GM12878 (cell line): ENCODE data around the gene SLC24A4.

ENCODE experiments used
- ATF2 ChIP-seq: IDR thresholded peaks from 2 replicates; pipeline ENCODE4 v1.6.1; 2012; ENCODE audit warnings: low read length, inconsistent platforms
- ELK1 ChIP-seq: IDR thresholded peaks from 2 replicates; pipeline ENCODE4 v1.6.1; 2012; ENCODE audit warnings: low read depth, low read length, improper control_type of control experiment
- ESRRA ChIP-seq: IDR thresholded peaks from 2 replicates; pipeline ENCODE4 v1.6.1; 2012; ENCODE audit warnings: mild to moderate bottlenecking, low read length, improper control_type of control experiment
- EZH2 ChIP-seq: IDR thresholded peaks from 2 replicates; pipeline ENCODE4 v1.6.1; 2012; ENCODE audit warnings: low read depth, mild to moderate bottlenecking, control low read depth, inconsistent platforms, low read length, borderline replicate concordance; ENCODE audit not compliant: control insufficient read depth
- FOS ChIP-seq: IDR thresholded peaks from 3 replicates; pipeline ENCODE4 v1.6.1; 2011; ENCODE audit warnings: borderline replicate concordance; ENCODE audit not compliant: insufficient read length; ENCODE audit errors: extremely low read depth
- GABPA ChIP-seq: IDR thresholded peaks from 2 replicates; pipeline ENCODE4 v1.6.1; 2014; ENCODE audit warnings: antibody characterized with exemption, low read depth, mild to moderate bottlenecking, inconsistent platforms
- HDAC6 ChIP-seq: fragments of 200-600 bp; sonication (generic); IDR thresholded peaks from one replicate; pipeline ENCODE4 v1.8.0; 2017; ENCODE audit warnings: antibody characterized with exemption; ENCODE audit not compliant: unreplicated experiment
- PML ChIP-seq: IDR thresholded peaks from 2 replicates; pipeline ENCODE4 v1.6.1; 2012; ENCODE audit warnings: low read length, inconsistent platforms
- POLR2A ChIP-seq: IDR thresholded peaks from 2 replicates; pipeline ENCODE4 v1.6.1; 2011; ENCODE audit warnings: low read depth, mild to moderate bottlenecking, low read length
- POLR2AphosphoS5 ChIP-seq: IDR thresholded peaks from 2 replicates; pipeline ENCODE4 v1.6.1; 2011; ENCODE audit warnings: mild to moderate bottlenecking, low read length, inconsistent platforms
- RAD21 ChIP-seq: IDR thresholded peaks from 2 replicates; pipeline ENCODE4 v1.6.1; 2011; ENCODE audit warnings: mild to moderate bottlenecking, low read depth, low read length, moderate library complexity; ENCODE audit not compliant: insufficient read depth
- RFX5 ChIP-seq: IDR thresholded peaks from 2 replicates; pipeline ENCODE4 v1.6.1; 2011; ENCODE audit warnings: low read depth, low read length, improper control_type of control experiment
- YY1 ChIP-seq: IDR thresholded peaks from 2 replicates; pipeline ENCODE4 v1.6.1; 2011; ENCODE audit warnings: low read depth, mild to moderate bottlenecking, low read length
- TF ChIP-seq, protein P1 (sequence below), 3 experiments: IDR thresholded peaks in 2 of 3; conservative IDR thresholded peaks in 1 of 3; 2 replicates each; pipeline ENCODE4 v1.5.1; 2011; ENCODE audit warnings: low read depth in 3 of 3, low read length in 3 of 3, mild to moderate bottlenecking in 3 of 3, control low read depth in 2 of 3, moderate library complexity in 2 of 3, inconsistent platforms in 1 of 3, mixed read lengths in 1 of 3; ENCODE audit not compliant: control insufficient read depth in 2 of 3, insufficient read depth in 1 of 3; ENCODE audit errors: extremely low read depth in 1 of 3

- TF ChIP-seq RFX5 (no peak), EZH2 (no peak), GABPA (no peak), PML (no peak), POLR2A (no peak), ATF2 (no peak), YY1 (no peak), ESRRA (no peak), HDAC6 (no peak), POLR2AphosphoS5 (no peak), ELK1 (no peak), RAD21 (no peak), FOS (no peak)
- TF ChIP-seq, protein P1, sequence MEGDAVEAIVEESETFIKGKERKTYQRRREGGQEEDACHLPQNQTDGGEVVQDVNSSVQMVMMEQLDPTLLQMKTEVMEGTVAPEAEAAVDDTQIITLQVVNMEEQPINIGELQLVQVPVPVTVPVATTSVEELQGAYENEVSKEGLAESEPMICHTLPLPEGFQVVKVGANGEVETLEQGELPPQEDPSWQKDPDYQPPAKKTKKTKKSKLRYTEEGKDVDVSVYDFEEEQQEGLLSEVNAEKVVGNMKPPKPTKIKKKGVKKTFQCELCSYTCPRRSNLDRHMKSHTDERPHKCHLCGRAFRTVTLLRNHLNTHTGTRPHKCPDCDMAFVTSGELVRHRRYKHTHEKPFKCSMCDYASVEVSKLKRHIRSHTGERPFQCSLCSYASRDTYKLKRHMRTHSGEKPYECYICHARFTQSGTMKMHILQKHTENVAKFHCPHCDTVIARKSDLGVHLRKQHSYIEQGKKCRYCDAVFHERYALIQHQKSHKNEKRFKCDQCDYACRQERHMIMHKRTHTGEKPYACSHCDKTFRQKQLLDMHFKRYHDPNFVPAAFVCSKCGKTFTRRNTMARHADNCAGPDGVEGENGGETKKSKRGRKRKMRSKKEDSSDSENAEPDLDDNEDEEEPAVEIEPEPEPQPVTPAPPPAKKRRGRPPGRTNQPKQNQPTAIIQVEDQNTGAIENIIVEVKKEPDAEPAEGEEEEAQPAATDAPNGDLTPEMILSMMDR (IDR thresholded peaks at IDR 0.05 in 2 of 3, conservative IDR thresholded peaks at IDR 0.05 in 1 of 3; ENCODE audit: control insufficient read depth in 2 of 3, extremely low read depth in 1 of 3, insufficient read depth in 1 of 3, low read depth in 3 of 3, low read length in 3 of 3): no peak
These were observed 63.7 kb downstream of the SLC24A4 start for GRCh38 chr14:92386637-92387036.
